Measurements from ENCODE around the gene TCF7. TPM values are rescaled to one million over a fixed set of nuclear protein-coding genes. Genes with fewer than 3 reads are reported as not detected.

Gene TCF7
- total RNA-seq, 1 experiment from 2014 or later = 18.2 TPM

DNA sequence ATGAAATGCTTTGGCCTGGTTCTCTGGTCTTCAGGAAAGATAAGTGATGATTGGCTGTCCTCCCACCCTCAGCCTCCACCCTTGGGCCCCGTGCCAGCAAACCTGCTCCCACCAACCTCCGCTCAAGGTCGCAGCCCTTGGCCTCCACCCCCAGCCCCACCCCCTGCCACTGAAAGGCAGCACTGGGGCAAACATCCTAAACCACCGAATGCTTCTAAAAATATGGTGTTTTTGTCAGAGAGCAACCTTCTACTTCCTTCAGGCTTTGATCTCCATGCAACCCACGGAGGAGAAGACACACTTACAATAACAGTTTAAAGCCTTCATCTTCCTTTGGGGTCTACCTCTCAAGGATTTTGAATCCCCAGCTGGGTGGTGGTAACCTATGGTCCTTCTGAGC, 24.0 kb upstream of the TCF7 start:
- no peak overlapping the region for H2BK15ac ChIP-seq (ENCODE audit: low read depth, low read length)
- no peaks in the 10 kb centered on the region for H3K9me3 ChIP-seq (ENCODE audit: control insufficient read depth, low read depth, low read length)
- no peak overlapping the region for H2AK5ac ChIP-seq (ENCODE audit: insufficient read length, low read length)
- no peak overlapping the region for H4K8ac ChIP-seq (replicated peaks; ENCODE audit: insufficient read length, low read depth, low read length)
- no peak overlapping the region for H3K9ac ChIP-seq (ENCODE audit: extremely low read depth, insufficient read length, low read length)
- no peak overlapping the region for H2BK12ac ChIP-seq (ENCODE audit: insufficient read length, low read depth, low read length)
- no peak overlapping the region for H4K5ac ChIP-seq (ENCODE audit: insufficient read length, low read depth, low read length)
- H3K56ac ChIP-seq (ENCODE audit: insufficient read length, low read depth, low read length) = no peak overlapping the region
- no peak overlapping the region for H4K91ac ChIP-seq (ENCODE audit: insufficient read length, low read depth, low read length)
- H3K27ac ChIP-seq (ENCODE audit: insufficient read length, low read depth, low read length) = no peak overlapping the region
- no peak overlapping the region for H2BK5ac ChIP-seq (ENCODE audit: insufficient read length, low read length)
- no peak overlapping the region for H3T11ph ChIP-seq (ENCODE audit: low read length)
- 0 out of 2 replicates have a peak, but pooled peaks cover 3% of the 10 kb centered on the region for H3K4me1 ChIP-seq (ENCODE audit: insufficient read depth, low read length)
- TF ChIP-seq, protein P1, sequence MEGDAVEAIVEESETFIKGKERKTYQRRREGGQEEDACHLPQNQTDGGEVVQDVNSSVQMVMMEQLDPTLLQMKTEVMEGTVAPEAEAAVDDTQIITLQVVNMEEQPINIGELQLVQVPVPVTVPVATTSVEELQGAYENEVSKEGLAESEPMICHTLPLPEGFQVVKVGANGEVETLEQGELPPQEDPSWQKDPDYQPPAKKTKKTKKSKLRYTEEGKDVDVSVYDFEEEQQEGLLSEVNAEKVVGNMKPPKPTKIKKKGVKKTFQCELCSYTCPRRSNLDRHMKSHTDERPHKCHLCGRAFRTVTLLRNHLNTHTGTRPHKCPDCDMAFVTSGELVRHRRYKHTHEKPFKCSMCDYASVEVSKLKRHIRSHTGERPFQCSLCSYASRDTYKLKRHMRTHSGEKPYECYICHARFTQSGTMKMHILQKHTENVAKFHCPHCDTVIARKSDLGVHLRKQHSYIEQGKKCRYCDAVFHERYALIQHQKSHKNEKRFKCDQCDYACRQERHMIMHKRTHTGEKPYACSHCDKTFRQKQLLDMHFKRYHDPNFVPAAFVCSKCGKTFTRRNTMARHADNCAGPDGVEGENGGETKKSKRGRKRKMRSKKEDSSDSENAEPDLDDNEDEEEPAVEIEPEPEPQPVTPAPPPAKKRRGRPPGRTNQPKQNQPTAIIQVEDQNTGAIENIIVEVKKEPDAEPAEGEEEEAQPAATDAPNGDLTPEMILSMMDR (conservative IDR thresholded peaks at IDR 0.05) = no peak
- no peaks in the 10 kb centered on the region for H3K27me3 ChIP-seq (ENCODE audit: insufficient read depth, low read length)
- no peaks in the 10 kb centered on the region for H3K23me2 ChIP-seq (ENCODE audit: insufficient read length, low read depth, low read length, poor library complexity, severe bottlenecking)
- no peak overlapping the region for H3K4me3 Mint-ChIP-seq
- H2BK20ac ChIP-seq (ENCODE audit: low read depth, low read length, poor library complexity, severe bottlenecking) = no peak overlapping the region
- peaks cover 21% of the 10 kb centered on the region in 2 experiments for H3K4me1 Mint-ChIP-seq
- no peak overlapping the region for H3K27ac Mint-ChIP-seq
- no peak overlapping the region for H3K4ac ChIP-seq (ENCODE audit: low read depth, low read length)
- H2AFZ ChIP-seq (ENCODE audit: low read length) = no peak overlapping the region
- no CpG with 5 or more reads among the region's 5 CpGs for WGBS (ENCODE audit: extremely low coverage, insufficient read length, low lambda C conversion rate)
- H3K4me2 ChIP-seq (ENCODE audit: insufficient read depth, insufficient read length, low read length) = no peak overlapping the region
- no peak overlapping the region for H3K18ac ChIP-seq (ENCODE audit: insufficient read length, low read depth, low read length)
- no peaks in the 10 kb centered on the region for H3K36me3 Mint-ChIP-seq (ENCODE audit: insufficient read depth in 1 of 3, low read depth in 3 of 3)
- peaks cover 3% of the 10 kb centered on the region for H4K20me1 ChIP-seq (ENCODE audit: control insufficient read depth, insufficient read depth, insufficient read length)
- peaks cover 24% of the 10 kb centered on the region for H3K27me3 Mint-ChIP-seq (ENCODE audit: low read depth)
- no peak overlapping the region for H3K23ac ChIP-seq (ENCODE audit: insufficient read length, low read depth, low read length)
- H3K14ac ChIP-seq (ENCODE audit: insufficient read depth, low read length) = no peak overlapping the region
- H3K79me2 ChIP-seq (ENCODE audit: insufficient read depth, low read length) = no peaks in the 10 kb centered on the region
- DNase-seq = no peak
- H3K79me1 ChIP-seq (ENCODE audit: insufficient read depth, low read depth, low read length, poor library complexity, severe bottlenecking) = no peaks in the 10 kb centered on the region
- no peaks in the 10 kb centered on the region for H3K9me3 Mint-ChIP-seq
- no peak overlapping the region for H2BK120ac ChIP-seq (ENCODE audit: low read depth, low read length, poor library complexity, severe bottlenecking)

All from H9 (cell line).